Iris pigment epithelial cell (primary cell): ENCODE data around the gene ADAMTS8.
"Not testable (repeated sequence)": the region's sequence is repeated elsewhere in the genome, so short reads cannot be mapped to it uniquely, and the experiment has no call there.

Experiments used
- DNase-seq: peaks from one replicate; pipeline ENCODE4 v3.0.0-alpha.2; 2011; ENCODE audit warnings: low read depth

Gene ADAMTS8

DNA sequence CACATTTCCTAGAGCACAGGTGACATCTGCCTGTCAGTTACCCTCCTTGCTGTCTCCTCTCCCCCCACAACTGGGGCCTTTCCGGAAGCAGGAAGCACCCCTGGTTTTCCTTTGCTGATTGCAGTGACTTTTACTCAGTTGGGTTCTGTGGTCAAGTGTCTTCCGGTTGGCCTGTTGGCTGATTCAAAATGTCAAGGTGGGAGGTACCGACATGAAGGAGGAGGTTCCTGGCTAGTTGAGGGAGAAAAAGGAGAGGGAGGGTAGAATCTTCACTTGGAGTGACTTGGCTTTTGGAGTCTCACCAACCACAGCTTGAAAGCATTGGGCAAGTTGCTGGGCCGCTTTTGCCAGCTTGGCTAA is 10.7 kb upstream of the ADAMTS8 start:
- no peak for DNase-seq

DNA sequence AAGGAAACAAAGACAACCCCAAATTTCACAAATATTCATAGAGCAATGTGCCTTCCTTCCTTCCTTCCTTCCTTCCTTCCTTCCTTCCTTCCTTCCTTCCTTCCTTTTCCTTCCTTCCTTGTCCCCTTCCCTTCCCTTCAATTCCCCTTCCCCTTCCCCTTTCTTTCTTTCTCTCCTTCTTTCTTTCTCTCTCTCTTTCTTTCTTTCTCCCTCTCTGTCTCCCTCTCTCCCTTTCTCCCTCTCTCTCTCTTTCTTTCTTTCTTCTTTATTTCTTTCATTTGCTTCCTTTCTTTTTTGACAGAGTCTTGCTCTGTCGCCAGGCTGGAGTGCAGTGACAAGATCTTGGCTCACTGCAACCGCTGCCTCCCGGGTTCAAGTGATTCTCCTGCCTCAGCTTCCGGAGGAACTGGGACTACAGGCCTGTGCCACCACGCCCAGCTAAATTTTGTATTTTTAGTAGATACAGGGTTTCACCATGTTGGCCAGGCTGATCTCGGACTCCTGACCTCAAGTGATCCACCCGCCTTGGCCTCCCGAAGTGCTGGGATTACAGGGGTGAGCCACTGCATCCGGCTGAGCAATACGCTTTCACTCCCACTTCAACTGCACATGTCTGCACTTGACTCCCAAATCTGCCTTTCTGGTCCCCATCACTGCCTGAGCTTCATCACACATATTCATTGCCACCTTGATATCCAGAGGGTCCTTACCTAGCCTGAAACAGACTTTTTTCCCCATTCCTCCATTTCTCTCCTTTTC is 10.2 kb upstream of the ADAMTS8 start:
- DNase-seq: not testable (repeated sequence)

DNA sequence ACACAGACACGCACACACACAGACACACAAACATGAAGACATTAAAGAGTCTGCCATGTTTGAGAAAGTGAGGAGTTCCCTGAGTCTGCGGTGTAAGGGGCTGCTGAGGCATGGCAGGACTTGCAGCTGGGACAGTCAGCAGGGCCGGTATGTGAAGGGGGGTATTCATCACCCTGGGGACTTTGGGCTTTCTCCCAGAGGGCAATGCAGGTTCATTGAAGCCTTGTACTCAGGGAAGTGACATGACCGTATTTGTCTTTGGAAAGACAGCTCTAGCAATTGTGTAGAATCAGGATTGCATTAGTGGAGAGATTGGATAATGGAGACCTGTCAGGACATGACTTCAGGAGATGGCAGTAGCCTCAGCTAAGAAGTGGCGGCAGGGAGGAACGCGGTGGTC is 9.4 kb upstream of the ADAMTS8 start:
- DNase-seq: no peak

DNA sequence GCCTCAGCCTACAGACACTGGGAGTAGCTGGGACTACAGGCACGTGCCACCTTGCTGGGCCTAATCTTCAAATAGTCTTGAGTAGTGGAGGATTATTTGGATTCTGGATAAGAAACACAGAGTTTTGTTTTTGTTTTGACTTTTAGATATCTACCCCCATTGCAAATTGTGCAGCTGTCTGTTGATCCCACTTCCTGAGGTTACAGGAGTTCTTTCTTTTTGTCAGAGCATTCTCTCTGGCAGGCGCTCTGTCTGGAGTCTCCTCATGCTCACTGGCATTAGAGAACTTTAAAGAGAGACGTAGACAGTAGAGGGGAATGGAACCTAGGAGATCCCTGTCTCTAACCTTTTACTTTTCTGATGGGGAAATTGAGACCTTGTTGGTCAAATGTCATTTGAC is 7.8 kb upstream of the ADAMTS8 start:
- DNase-seq: no peak

DNA sequence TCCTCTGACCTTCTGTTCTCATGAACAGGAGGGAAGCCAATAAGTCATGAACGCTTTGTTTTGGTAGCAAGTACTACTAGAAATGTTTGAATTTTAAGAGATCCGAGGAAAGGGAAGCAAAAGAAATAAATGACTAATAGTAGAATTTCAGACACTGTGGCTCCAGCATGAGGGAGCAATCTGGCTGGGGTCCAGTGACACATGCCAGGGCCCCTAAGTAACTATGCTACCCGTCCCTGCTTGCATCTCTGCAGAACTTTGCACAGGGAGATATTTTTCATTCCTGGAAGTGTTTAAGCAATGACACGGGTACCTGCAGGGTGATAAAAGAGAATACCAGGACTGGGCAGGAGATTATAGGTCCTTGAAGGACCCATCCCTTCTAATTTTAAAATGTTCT is 7.3 kb upstream of the ADAMTS8 start:
- no peak for DNase-seq

DNA sequence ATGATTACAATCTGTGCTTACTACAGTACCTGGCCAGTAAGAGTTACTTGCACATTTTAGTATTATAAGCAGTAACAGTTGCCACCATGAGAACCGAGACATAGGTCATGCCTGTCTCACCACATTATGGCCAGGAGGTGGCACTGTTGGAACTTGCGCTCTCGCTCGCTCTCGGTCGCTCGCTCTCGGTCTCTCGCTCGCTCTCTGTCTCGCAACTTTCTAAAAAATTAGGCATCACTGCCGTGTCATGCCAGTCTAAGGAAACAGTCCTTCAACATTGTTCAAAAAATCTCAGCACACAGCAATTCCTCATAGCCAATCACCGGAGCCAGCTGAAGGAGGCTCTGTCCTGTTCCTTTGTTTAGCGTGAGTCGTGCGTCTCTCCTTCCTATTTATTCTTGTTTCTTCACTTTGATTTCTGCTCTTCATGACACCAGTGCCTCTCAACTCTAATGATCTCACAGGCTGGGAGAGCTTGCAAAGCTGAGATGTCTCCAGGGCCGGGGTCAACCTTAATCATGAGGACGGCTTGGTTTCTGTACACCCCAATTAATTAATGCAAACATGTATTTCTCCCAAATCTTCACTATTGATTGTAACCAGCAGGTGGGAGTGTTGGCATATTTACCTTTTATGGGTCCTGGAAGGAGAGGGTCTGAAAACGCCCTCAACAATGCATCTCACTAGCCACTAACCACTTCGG is 6.3 kb upstream of the ADAMTS8 start:
- DNase-seq: peak; percentile 70

DNA sequence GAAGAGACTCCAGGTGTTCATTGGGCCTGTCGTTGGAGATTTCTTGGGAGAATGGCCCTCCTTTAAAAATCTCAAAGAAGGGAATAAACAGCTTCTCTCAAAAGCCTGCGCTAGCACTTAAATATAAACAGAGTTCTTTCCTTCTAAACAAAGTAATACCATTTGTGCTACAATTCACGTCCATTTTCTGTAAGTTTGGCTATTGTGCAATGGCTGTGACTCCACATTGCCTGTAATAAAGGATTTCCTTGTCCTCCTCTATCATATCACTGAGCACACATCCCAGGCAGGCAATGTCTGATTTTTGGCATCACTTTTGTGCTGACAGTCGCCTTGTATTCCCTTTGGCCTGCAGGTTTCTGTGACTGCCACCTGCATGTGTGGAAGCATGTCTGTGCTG is 4.9 kb upstream of the ADAMTS8 start:
- DNase-seq: no peak

DNA sequence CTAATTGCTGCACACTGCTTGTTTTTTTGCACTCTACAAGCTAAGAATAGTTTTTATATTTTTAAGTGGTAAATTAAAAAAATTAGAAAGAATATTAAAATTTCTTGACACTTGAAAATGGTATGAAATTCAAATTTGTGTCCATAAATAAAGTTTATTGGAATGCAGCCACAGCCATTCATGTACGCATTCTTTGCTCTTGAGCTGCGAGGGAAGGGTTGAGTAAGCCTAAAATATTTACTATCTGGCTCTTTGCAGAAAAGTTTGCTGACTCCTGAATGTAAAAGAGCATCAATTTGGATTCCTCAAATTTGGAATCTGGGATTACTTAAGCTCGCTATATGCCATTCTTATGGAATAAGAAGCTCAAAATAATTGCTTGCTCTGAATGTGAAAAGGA is 3.4 kb upstream of the ADAMTS8 start:
- DNase-seq: peak; percentile 34

DNA sequence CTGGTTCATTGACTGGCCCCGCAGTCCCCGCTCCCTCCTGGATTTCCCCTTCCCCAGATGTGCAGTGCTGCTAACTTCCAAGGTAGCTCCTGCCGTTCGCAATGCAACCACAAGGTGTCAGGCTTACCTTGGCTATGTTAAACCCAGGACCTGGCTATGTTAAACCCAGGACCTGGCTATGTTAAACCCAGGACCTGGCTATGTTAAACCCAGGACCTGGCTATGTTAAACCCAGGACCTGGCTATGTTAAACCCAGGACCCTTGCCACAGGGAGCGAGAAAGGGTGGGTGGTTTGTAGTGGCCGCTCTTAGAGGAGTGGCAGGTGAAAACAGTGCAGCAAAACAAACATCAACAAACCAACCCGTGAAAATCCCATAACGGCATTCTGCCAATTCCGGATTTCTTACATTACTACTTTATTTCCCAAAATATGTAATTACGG is 2.9 kb upstream of the ADAMTS8 start:
- DNase-seq: peak; percentile 63

DNA sequence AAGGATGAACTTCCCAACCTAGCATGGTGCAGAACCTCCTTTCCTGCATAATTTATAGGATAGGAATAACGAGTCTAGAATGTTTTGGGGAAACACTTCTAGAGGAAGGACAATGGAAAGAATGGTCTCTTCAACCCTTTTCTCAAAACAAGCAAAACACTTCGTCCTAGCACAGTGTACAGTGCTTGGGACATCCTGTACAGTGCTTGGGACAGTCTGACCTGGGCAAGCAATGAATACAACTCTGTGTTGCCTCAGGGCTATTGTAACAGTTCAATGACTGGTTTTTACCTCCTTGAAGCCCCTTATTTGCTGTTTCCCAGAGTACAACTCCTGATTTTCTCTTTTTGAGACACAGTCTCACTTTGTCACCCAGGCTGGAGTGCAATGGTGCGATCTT is 1.6 kb upstream of the ADAMTS8 start:
- DNase-seq: no peak

DNA sequence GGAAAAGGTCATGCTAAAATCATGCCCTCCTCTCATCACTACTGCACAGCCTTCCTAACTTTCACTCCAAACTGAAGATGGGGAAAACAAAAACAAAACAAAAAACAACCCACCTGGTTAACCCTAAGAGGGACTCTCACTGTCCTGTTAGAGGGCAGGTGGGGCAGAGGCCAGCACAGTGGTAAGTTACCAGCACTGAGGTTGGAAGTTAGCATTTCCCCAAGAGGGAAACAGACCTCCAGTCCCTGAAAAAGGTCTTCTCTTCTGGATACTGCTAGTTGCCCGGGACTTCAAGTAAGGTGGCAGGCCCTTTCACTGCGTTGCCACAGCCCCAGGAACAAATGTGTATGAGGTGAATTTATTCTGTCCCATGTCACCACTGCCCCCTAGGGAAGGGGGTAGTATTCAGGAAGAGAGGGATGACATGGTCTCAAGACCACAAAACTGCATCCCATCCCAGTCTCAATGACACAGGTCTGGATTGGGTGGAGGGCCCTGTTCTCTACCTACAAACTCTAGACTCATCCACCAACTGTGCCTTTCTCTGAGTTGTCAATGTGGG is 792 bp upstream of the ADAMTS8 start:
- no peak for DNase-seq

DNA sequence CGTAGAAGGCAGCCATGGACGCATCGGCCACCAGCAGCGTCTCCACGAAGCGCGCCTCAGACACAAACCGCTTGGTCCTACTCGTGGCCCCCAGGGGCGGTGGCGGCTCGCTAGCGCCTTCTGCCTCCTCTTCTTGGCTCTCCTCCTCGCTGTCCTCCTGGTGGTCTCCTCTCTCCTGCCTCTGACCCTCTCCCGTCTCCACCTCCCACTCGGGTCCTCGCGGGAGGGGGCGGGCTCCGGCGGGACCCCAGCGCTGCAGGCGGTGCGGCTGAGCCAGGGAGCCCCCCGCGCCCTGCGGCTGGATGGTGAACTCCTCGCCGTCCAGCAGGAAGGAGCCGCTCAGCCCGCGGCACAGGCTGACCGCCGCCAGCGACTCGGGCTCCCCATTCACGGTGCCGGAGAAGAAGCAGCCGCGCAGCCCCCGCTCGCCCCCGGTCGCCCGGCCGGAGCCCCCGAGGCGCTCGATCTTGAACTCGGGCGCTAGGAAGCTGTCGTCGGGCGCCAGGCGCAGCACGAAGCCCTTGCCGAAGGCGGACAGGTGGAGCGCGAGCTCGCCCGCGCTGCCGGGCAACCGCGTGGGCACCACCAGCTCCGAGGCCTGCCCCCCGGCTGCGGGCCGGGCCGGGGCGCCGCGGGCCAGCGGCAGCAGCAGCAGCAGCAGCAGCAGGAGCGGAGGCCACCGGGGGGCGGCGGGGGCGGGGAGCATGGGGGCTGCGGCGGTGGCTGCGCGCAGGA is 661 bp downstream of the ADAMTS8 start:
- no peak for DNase-seq

DNA sequence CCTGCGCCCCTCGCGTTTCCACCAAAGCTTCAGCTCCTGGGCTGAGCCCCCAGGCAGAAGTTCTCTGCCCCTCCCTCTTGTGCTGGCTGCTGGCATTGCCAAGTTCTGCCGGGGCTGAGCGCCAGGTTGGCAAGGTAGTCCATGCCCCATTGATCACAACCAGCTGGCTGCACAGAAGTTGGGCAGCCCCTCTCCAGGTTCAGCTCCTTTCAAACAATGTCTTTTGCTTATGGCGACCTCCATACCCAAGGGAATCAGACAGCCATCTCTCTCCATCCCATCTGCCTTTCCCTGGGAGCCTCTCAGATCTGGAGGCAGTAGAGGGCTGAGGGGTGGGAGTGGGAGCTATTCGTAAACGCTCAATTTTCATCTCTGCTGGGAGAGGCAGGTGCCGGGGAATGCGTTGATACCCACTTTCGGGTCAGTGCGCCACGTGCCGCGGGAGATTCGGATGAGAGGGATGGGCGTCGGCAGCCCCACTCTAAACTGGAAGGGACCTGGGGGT is 1.5 kb downstream of the ADAMTS8 start:
- DNase-seq: no peak

DNA sequence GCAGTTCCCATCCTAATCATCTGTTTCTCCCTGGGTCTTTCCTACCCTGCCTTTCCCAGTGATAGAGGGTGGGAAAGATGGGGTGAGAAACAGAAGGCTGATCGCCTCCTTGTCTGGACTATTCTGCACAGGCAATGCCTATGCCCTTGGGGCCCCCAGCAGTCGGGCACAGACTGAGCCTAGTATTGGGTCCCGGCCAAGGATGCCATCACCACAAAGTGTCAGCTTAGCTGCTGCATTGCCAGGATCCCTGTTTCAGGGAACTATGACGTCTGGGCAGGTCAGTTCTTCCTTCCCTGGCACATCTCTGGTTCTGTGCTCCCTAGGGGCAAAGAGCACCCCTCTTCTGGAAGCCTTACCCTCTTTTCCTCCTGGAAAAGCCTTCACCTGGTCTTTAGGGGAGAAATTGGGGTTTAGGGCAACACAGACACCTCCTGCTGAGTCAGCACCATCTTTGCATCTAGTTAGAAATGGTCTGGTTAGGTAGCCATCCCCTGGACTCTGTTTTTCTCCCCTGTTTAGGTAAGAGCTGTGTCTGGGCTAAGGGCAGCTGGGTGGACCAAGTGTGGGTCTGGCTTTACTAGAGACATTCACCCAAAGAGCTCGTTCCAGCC is 2.1 kb downstream of the ADAMTS8 start:
- no peak for DNase-seq

DNA sequence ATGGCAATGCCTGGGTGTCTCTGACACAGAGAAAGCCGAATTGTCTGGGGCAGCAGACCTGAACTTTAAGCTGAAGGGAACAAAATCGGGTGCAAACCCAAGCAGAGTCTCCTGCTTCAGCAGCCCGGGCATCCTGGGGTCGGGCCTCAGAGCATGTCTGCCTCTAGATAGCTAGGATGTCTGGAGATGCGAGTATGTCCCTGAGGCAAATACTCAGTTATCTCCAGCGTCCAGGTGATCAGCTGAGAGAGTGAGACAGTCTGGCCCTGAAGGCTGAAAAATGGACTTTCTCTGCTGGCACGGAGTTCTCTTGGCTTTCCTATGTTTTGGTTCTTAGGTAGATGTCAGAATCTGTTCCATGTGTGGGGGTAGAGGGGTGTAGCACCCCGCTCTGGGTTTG is 3.3 kb downstream of the ADAMTS8 start:
- DNase-seq: no peak

DNA sequence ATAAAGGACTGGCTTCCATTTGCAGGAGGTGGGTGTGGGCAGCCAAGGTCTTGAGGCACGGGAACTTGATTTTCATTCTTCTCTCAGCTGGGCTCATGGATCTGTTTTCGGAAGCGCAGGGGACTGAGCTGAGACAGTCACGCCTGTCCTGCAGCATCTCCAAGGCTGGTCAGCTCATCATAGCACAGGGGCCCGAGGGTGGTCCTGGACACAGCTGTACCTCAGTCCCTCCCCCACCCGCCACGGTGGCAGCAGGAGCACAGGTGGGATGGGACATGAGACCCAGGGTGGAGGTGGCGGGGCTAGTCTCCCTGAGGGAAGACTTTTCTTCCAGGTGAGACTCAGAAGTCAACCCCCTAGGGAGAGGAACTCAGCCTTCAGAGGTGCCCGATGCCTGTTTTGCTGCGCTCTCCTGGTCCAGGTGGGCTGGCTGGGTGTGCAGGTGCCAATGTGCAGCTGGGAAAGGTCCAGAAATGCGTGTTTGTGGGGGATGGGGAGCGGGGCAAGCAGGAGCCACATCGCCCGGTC is 3.7 kb downstream of the ADAMTS8 start:
- no peak for DNase-seq

DNA sequence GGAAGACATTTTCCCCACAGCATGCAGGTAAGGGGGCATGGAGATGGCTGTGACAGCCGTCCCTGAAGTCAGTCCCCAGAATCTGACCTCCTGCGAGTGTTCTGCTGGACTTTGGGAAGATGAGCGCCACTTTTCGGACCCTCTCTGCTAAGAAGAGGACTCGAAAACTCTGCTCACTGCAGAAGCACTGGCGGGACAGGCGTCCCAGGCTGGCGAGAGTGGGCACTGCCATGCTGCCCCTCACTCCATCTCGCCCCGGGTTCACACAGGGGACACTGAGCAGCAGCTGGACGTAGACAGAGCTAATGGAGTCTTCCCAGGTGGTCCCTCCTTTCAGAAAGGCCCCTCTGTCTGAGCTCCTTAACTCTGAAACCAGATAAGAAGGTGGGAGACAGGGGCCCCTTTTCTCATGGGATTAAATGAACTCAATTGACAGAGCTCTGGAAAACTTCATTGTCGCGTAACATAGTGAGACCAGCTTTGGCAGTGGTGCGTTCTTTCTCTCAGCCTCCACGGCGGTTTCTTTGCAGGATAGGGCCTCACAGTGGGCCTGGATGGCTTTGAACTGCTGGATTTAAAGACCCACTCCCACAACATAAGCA is 4.8 kb downstream of the ADAMTS8 start:
- DNase-seq: no peak

DNA sequence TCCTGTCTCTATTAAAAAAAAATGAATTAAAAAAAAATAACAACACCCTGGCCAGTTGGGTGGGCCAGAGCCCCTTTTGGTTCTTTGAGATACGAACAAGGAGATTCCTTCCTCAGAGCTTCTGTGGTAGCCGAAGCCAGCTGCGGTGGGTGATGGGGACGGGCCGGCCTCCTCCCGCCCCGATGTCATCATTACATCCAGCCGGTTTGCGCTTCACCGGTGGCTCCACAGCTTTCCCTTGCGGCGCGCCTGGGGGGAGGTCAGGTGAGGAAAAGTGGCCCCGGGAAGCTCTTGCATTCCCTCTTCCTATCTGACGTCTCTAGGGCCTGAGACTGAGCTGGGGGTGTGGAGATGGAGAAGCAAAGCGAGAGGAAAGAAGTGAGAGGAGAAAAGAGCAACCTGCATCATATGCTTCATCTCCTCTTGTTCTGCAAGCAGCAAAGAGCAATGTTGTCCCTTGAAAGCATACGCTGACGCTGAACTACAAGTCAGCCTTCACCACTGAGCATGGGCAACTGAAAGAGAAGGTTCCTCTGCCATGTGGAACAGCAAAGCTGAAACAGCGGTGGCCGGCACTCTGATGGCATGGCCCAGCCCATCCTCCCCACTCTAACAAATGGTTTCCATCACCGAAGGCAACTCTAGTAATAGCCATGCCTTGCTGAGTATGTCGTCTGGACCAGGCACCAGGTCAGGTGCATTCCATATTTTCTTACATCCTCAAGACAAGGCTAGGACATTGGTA is 6.0 kb downstream of the ADAMTS8 start:
- DNase-seq: no peak

DNA sequence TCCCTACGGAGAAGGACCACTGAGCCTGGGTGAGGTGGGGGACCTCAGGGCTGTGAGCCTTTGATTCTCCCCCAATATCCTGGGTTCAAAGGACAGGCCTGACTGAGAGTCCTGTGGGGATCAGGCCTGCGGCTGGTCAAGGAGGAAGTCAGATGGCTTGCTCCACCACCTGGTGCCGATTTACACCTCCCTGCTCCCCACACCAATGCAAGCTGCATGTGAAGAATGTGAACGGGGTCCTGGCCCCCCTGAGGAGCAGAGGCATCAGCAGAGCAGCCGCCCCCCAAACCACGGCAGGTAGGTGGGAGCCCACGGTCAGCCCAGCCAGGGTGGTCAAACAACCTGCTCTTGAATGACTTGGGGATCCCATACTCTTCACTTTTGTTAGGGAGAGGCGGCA is 6.7 kb downstream of the ADAMTS8 start:
- no peak for DNase-seq

DNA sequence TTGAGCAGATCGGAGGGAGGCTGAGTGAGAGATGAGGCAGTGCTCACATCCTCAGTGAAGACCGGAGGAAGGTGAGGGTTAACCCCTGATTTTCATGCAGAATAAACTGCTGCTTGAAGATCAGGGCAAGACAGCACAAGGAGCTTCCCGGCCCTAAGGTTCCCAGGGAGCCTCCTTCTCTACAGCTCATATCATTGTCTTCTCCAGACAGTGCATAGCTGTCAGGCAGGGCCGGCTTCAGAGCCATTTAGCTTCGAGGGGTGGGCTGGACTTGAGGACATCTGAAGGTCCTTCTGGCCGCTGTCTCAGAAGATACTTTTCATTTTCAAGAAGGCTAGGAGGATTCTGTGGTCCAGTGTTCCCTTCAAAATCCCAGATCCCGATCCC is 7.2 kb downstream of the ADAMTS8 start:
- no peak for DNase-seq
